ENCODE data around the gene IL17REL.

The IL17REL gene

GRCh38 chr22:50057278-50058060, 44.9 kb upstream of the IL17REL start:
- DNase-seq (ENCODE audit: insufficient read length, low spot score) (no peak), FAIRE-seq (peak; percentile 51)
- TF ChIP-seq PAX5 (IDR thresholded peaks at IDR 0.05; ENCODE audit: insufficient read depth, low read length, severe bottlenecking) (no peak), SPI1 (IDR thresholded peaks at IDR 0.05; ENCODE audit: low read depth, low read length) (no peak), POU2F2 (IDR thresholded peaks at IDR 0.05; ENCODE audit: low read depth, low read length) (no peak), POLR2AphosphoS5 (IDR thresholded peaks at IDR 0.05; ENCODE audit: low read depth, low read length) (no peak), TAF1 (IDR thresholded peaks at IDR 0.05; ENCODE audit: low read depth, low read length) (no peak), POLR2A (IDR thresholded peaks at IDR 0.05; ENCODE audit: low read depth, low read length) (no peak)

GRCh38 chr22:50056214-50056972, 43.8 kb upstream of the IL17REL start:
- TF ChIP-seq POU2F2 (IDR thresholded peaks at IDR 0.05; ENCODE audit: low read depth, low read length), result peak; percentile 32; the same call in 1 of the 2 replicates
- TF ChIP-seq POLR2A (IDR thresholded peaks at IDR 0.05; ENCODE audit: low read depth, low read length), result no peak
- no peak for TF ChIP-seq SPI1 (IDR thresholded peaks at IDR 0.05; ENCODE audit: low read depth, low read length)
- FAIRE-seq, result peak; percentile 52

GRCh38 chr22:50053861-50054260, 41.3 kb upstream of the IL17REL start:
- DNase-seq (ENCODE audit: insufficient read length, low spot score), result no peak
- FAIRE-seq, result no peak
- TF ChIP-seq PAX5 (IDR thresholded peaks at IDR 0.05; ENCODE audit: insufficient read depth, low read length, severe bottlenecking) (no peak), POLR2AphosphoS5 (IDR thresholded peaks at IDR 0.05; ENCODE audit: low read depth, low read length) (no peak), SPI1 (IDR thresholded peaks at IDR 0.05; ENCODE audit: low read depth, low read length) (no peak), POLR2A (IDR thresholded peaks at IDR 0.05; ENCODE audit: low read depth, low read length) (no peak), POU2F2 (IDR thresholded peaks at IDR 0.05; ENCODE audit: low read depth, low read length) (no peak), TAF1 (IDR thresholded peaks at IDR 0.05; ENCODE audit: low read depth, low read length) (no peak)

More at GRCh38 chr22:50056214-50056972, 43.8 kb upstream of the IL17REL start:
- no peak for DNase-seq (ENCODE audit: insufficient read length, low spot score)

GRCh38 chr22:50051930-50052329, 39.4 kb upstream of the IL17REL start:
- FAIRE-seq, result no peak
- TF ChIP-seq POLR2A (IDR thresholded peaks at IDR 0.05; ENCODE audit: low read depth, low read length) (no peak), TAF1 (IDR thresholded peaks at IDR 0.05; ENCODE audit: low read depth, low read length) (no peak), POLR2AphosphoS5 (IDR thresholded peaks at IDR 0.05; ENCODE audit: low read depth, low read length) (no peak), POU2F2 (IDR thresholded peaks at IDR 0.05; ENCODE audit: low read depth, low read length) (no peak), SPI1 (IDR thresholded peaks at IDR 0.05; ENCODE audit: low read depth, low read length) (no peak)
- no peak for DNase-seq (ENCODE audit: insufficient read length, low spot score)

GRCh38 chr22:50049299-50050195, 37.0 kb upstream of the IL17REL start:
- FAIRE-seq, result no peak
- no peak for TF ChIP-seq SPI1 (IDR thresholded peaks at IDR 0.05; ENCODE audit: low read depth, low read length)
- no peak for TF ChIP-seq POLR2AphosphoS5 (IDR thresholded peaks at IDR 0.05; ENCODE audit: low read depth, low read length)
- no peak for TF ChIP-seq POLR2A (IDR thresholded peaks at IDR 0.05; ENCODE audit: low read depth, low read length)
- DNase-seq (ENCODE audit: insufficient read length, low spot score), result no peak

- DNase-seq (ENCODE audit: insufficient read length, low spot score), result no peak
- FAIRE-seq, result no peak
- no peak for TF ChIP-seq POLR2A (IDR thresholded peaks at IDR 0.05; ENCODE audit: low read depth, low read length)
- TF ChIP-seq POU2F2 (IDR thresholded peaks at IDR 0.05; ENCODE audit: low read depth, low read length), result no peak
- no peak for TF ChIP-seq PAX5 (IDR thresholded peaks at IDR 0.05; ENCODE audit: insufficient read depth, low read length, severe bottlenecking)
- no peak for TF ChIP-seq TAF1 (IDR thresholded peaks at IDR 0.05; ENCODE audit: low read depth, low read length)
- TF ChIP-seq SPI1 (IDR thresholded peaks at IDR 0.05; ENCODE audit: low read depth, low read length), result no peak
- TF ChIP-seq POLR2AphosphoS5 (IDR thresholded peaks at IDR 0.05; ENCODE audit: low read depth, low read length), result no peak
These were observed 36.3 kb upstream of the IL17REL start for GRCh38 chr22:50048836-50049235.

- FAIRE-seq, result no peak
- DNase-seq (ENCODE audit: insufficient read length, low spot score), result no peak
- TF ChIP-seq POLR2A (IDR thresholded peaks at IDR 0.05; ENCODE audit: low read depth, low read length), result no peak
- TF ChIP-seq POLR2AphosphoS5 (IDR thresholded peaks at IDR 0.05; ENCODE audit: low read depth, low read length), result no peak
- TF ChIP-seq POU2F2 (IDR thresholded peaks at IDR 0.05; ENCODE audit: low read depth, low read length), result no peak
- TF ChIP-seq SPI1 (IDR thresholded peaks at IDR 0.05; ENCODE audit: low read depth, low read length), result no peak
- TF ChIP-seq TAF1 (IDR thresholded peaks at IDR 0.05; ENCODE audit: low read depth, low read length), result no peak
- TF ChIP-seq PAX5 (IDR thresholded peaks at IDR 0.05; ENCODE audit: insufficient read depth, low read length, severe bottlenecking), result no peak
These were observed 35.6 kb upstream of the IL17REL start for GRCh38 chr22:50048061-50048765.

GRCh38 chr22:50047346-50047745, 34.8 kb upstream of the IL17REL start:
- FAIRE-seq (no peak), DNase-seq (ENCODE audit: insufficient read length, low spot score) (no peak)
- TF ChIP-seq TAF1 (IDR thresholded peaks at IDR 0.05; ENCODE audit: low read depth, low read length) (no peak), POLR2AphosphoS5 (IDR thresholded peaks at IDR 0.05; ENCODE audit: low read depth, low read length) (no peak), SPI1 (IDR thresholded peaks at IDR 0.05; ENCODE audit: low read depth, low read length) (no peak), PAX5 (IDR thresholded peaks at IDR 0.05; ENCODE audit: insufficient read depth, low read length, severe bottlenecking) (no peak), POU2F2 (IDR thresholded peaks at IDR 0.05; ENCODE audit: low read depth, low read length) (no peak), POLR2A (IDR thresholded peaks at IDR 0.05; ENCODE audit: low read depth, low read length) (no peak)
